Right atrium auricular region (tissue), 2 donors: ENCODE results near the gene PCDHB12. TPM values are rescaled to one million over a fixed set of nuclear protein-coding genes. Genes with fewer than 3 reads are reported as not detected.
A peak's percentile ranks its signal among the peaks of the same experiment; 100 is the strongest.
"Not testable (repeated sequence)": the region's sequence is repeated elsewhere in the genome, so short reads cannot be mapped to it uniquely, and the experiment has no call there.

ENCODE experiments used
- DNase-seq: peaks from one replicate; pipeline ENCODE4 v3.0.0-alpha.2; 2019; ENCODE audit warnings: low spot score
- H3K27ac ChIP-seq, 2 donors: fragments of 200-600 bp; sonication (generic); 1 replicate in 1 of 2; 2 replicates in 1 of 2; pipeline ENCODE4 v1.5.1; 2016 to 2019
- H3K27me3 ChIP-seq, 2 donors: fragments of 200-600 bp; sonication (generic); one replicate each; pipeline versions ENCODE4 v1.5.1 to v1.6.0; 2017 to 2019
- H3K36me3 ChIP-seq: fragments of 200-600 bp; sonication (generic); one replicate; pipeline ENCODE4 v1.5.1; 2016
- H3K4me1 ChIP-seq, 2 donors: fragments of 200-600 bp; sonication (generic); one replicate each; pipeline versions ENCODE4 v1.5.1 to v1.6.0; 2017 to 2019
- H3K4me3 ChIP-seq, 2 donors: fragments of 200-600 bp; sonication (generic); 1 replicate in 1 of 2; 2 replicates in 1 of 2; pipeline ENCODE4 v1.5.1; 2017 to 2019; ENCODE audit warnings: mild to moderate bottlenecking in 1 of 2, moderate library complexity in 1 of 2
- H3K9me3 ChIP-seq, 2 donors: fragments of 200-600 bp; sonication (generic); one replicate each; pipeline ENCODE4 v1.5.1; 2019
- CTCF ChIP-seq, 2 donors: fragments of 200-600 bp; sonication (generic); IDR thresholded peaks; one replicate each; pipeline ENCODE4 v1.5.1; 2019; ENCODE audit warnings: antibody characterized with exemption in 2 of 2
- total RNA-seq, 2 donors: library from RNA; depleted of rRNA; stranded (reverse); fragments of >200 nt; gene quantifications; one replicate each; pipeline ENCODE4 v1.1.0, GENCODE V29; 2016

Gene PCDHB12
- total RNA-seq, 2 donors from 2014 or later: 1.8 to 2.3 TPM

GRCh38 chr5:141223112-141223783 lies 14.7 kb downstream of the PCDHB12 start, which contains the start of gene PCDHB14:
PCDHB14 (plus strand) TSS chr5:141223343; CDS start chr5:141223506, 163 bp downstream.
- TF ChIP-seq CTCF (IDR thresholded peaks at IDR 0.05): peak in 1 of 2 donors; percentile 20
- peaks cover 24 to 95% of the 10 kb centered on the region in 2 donors for H3K9me3 ChIP-seq
- no peak for DNase-seq
- no peaks in the 10 kb centered on the region for H3K4me1 ChIP-seq
- no peaks in the 10 kb centered on the region for H3K27me3 ChIP-seq
- peaks cover 3% of the 10 kb centered on the region for H3K36me3 ChIP-seq
- H3K27ac ChIP-seq: no peak within 1 kb of the TSS
- no peak within 1 kb of the TSS for H3K4me3 ChIP-seq

- not testable (repeated sequence) for H3K4me3 ChIP-seq, H3K27ac ChIP-seq, DNase-seq, H3K36me3 ChIP-seq, H3K4me1 ChIP-seq, H3K27me3 ChIP-seq
- H3K9me3 ChIP-seq: peaks cover 24 to 87% of the 10 kb centered on the region in 2 donors
These were observed 16.3 kb downstream of the PCDHB12 start for GRCh38 chr5:141224844-141225243.

- DNase-seq, H3K27ac ChIP-seq, H3K4me1 ChIP-seq, H3K27me3 ChIP-seq, H3K36me3 ChIP-seq, H3K4me3 ChIP-seq: not testable (repeated sequence)
- H3K9me3 ChIP-seq: peaks cover 24 to 86% of the 10 kb centered on the region in 2 donors
These were observed 16.9 kb downstream of the PCDHB12 start for GRCh38 chr5:141225421-141225820.

- Histone ChIP-seq H3K9me3 (peaks cover 10 to 92% of the 10 kb centered on the region in 2 donors), H3K27me3 (no peaks in the 10 kb centered on the region), H3K4me1 (no peaks in the 10 kb centered on the region), H3K4me3 (no peak overlapping the region), H3K36me3 (no peaks in the 10 kb centered on the region), H3K27ac (no peak overlapping the region)
- TF ChIP-seq CTCF (IDR thresholded peaks at IDR 0.05): no peak
- DNase-seq: no peak
These were observed 25.7 kb downstream of the PCDHB12 start for GRCh38 chr5:141234109-141234667.

- not testable (repeated sequence) for H3K27ac ChIP-seq, H3K4me3 ChIP-seq, H3K27me3 ChIP-seq, H3K36me3 ChIP-seq, DNase-seq, H3K4me1 ChIP-seq
- peaks cover 10 to 100% of the 10 kb centered on the region in 2 donors for H3K9me3 ChIP-seq
These were observed 27.4 kb downstream of the PCDHB12 start for GRCh38 chr5:141235922-141236321.

GRCh38 chr5:141236516-141237313 lies 28.2 kb downstream of the PCDHB12 start:
- Histone ChIP-seq H3K27ac (no peak overlapping the region), H3K36me3 (no peaks in the 10 kb centered on the region), H3K9me3 (peaks cover 14 to 100% of the 10 kb centered on the region in 2 donors), H3K4me3 (no peak overlapping the region), H3K27me3 (no peaks in the 10 kb centered on the region), H3K4me1 (no peaks in the 10 kb centered on the region)
- DNase-seq: no peak
- TF ChIP-seq CTCF (IDR thresholded peaks at IDR 0.05): no peak

GRCh38 chr5:141241496-141241895 lies 33.0 kb downstream of the PCDHB12 start:
- H3K27me3 ChIP-seq: no peaks in the 10 kb centered on the region
- TF ChIP-seq CTCF (IDR thresholded peaks at IDR 0.05): no peak
- peaks cover 26 to 100% of the 10 kb centered on the region in 2 donors for H3K9me3 ChIP-seq
- no peak for DNase-seq
- no peaks in the 10 kb centered on the region for H3K4me1 ChIP-seq
- H3K4me3 ChIP-seq: no peak overlapping the region
- no peaks in the 10 kb centered on the region for H3K36me3 ChIP-seq
- no peak overlapping the region for H3K27ac ChIP-seq
